Caco-2 (cell line): ENCODE data around the gene TMEM222. TPM values are rescaled to one million over a fixed set of nuclear protein-coding genes. Genes with fewer than 3 reads are reported as not detected.

Experiments used
- BruUV-seq: library from RNA; stranded (reverse); fragments of 400-500 nt; replicated peaks from 2 replicates; lab custom pipeline; 2021; lab: Mats Ljungman, UMichigan
- CTCF ChIA-PET: fragments of 300-600 bp; sonication (Branson Sonifier 250); formaldehyde crosslinking; loops from one replicate; lab custom pipeline; 2022; ENCODE audit warnings: antibody characterized with exemption; lab: Charles Lee
- POLR2A ChIA-PET: fragments of 300-600 bp; sonication (Branson Sonifier 250); formaldehyde crosslinking; loops from one replicate; lab custom pipeline; 2022; ENCODE audit warnings: antibody characterized with exemption; lab: Charles Lee
- DNase-seq, 2 experiments: peaks; one replicate each; pipeline versions ENCODE4 v3.0.0 to v3.0.0-alpha.2; 2020 to 2022
- H3K27me3 ChIP-seq: replicated peaks from 2 replicates; pipeline ENCODE4 v1.6.0; 2011; ENCODE audit warnings: low read length; ENCODE audit not compliant: control insufficient read depth, insufficient read depth
- H3K36me3 ChIP-seq: 2 replicates; pipeline ENCODE4 v1.5.1; 2011; ENCODE audit warnings: low read length; ENCODE audit not compliant: control insufficient read depth, insufficient read depth
- H3K4me1 ChIP-seq: fragments of 250-450 bp; sonication (Bioruptor Pico); 2 replicates; pipeline ENCODE4 v1.5.1; 2020; ENCODE audit warnings: mild to moderate bottlenecking
- H3K4me3 ChIP-seq: 2 replicates; pipeline ENCODE4 v1.5.1; 2011; ENCODE audit warnings: low read depth, mild to moderate bottlenecking, control low read depth, low read length
- H3K9me3 ChIP-seq: fragments of 250-450 bp; sonication (Bioruptor Pico); 2 replicates; pipeline ENCODE4 v1.5.1; 2020; ENCODE audit warnings: mild to moderate bottlenecking, moderate library complexity
- H3K27ac Mint-ChIP-seq: one replicate; pipeline ENCODE4 v1.8.0; 2022; ENCODE audit warnings: mixed read lengths; ENCODE audit not compliant: unreplicated experiment
- H3K27me3 Mint-ChIP-seq: one replicate; pipeline ENCODE4 v1.8.0; 2022; ENCODE audit warnings: mixed read lengths; ENCODE audit not compliant: insufficient read depth, unreplicated experiment
- H3K36me3 Mint-ChIP-seq: one replicate; pipeline ENCODE4 v1.8.0; 2022; ENCODE audit warnings: mild to moderate bottlenecking, mixed read lengths; ENCODE audit not compliant: insufficient read depth, unreplicated experiment
- H3K4me1 Mint-ChIP-seq: one replicate; pipeline ENCODE4 v1.8.0; 2022; ENCODE audit warnings: low read depth, mixed read lengths; ENCODE audit not compliant: unreplicated experiment
- H3K4me3 Mint-ChIP-seq: one replicate; pipeline ENCODE4 v1.8.0; 2022; ENCODE audit warnings: mild to moderate bottlenecking, moderate library complexity, mixed read lengths; ENCODE audit not compliant: unreplicated experiment
- H3K9me3 Mint-ChIP-seq: one replicate; pipeline ENCODE4 v1.8.0; 2022; ENCODE audit warnings: mixed read lengths; ENCODE audit not compliant: unreplicated experiment
- intact Hi-C: fragments of 100-400 bp; cut with micrococcal nuclease; formaldehyde crosslinking; loops from one replicate; pipeline ENCODE4 v1.10.0; 2022; ENCODE audit not compliant: unreplicated experiment
- total RNA-seq: library from RNA; stranded (reverse); gene quantifications from 2 replicates; pipeline ENCODE4 v1.2.3, GENCODE V29; 2022
- TF ChIP-seq, protein P1 (sequence below), 2 experiments: fragments of 200-600 bp in 1 of 2; IDR thresholded peaks; 1 replicate in 1 of 2; 2 replicates in 1 of 2; pipeline versions ENCODE4 v1.5.1 to v1.8.0; 2011 to 2022; ENCODE audit warnings: antibody characterized with exemption in 1 of 2, control low read depth in 1 of 2, inconsistent platforms in 1 of 2, low read depth in 1 of 2, low read length in 1 of 2, mild to moderate bottlenecking in 1 of 2, moderate library complexity in 1 of 2; ENCODE audit not compliant: insufficient read depth in 1 of 2, severe bottlenecking in 1 of 2, unreplicated experiment in 1 of 2

TMEM222 gene
- total RNA-seq, 1 experiment from 2014 or later: 32.3 TPM

DNA sequence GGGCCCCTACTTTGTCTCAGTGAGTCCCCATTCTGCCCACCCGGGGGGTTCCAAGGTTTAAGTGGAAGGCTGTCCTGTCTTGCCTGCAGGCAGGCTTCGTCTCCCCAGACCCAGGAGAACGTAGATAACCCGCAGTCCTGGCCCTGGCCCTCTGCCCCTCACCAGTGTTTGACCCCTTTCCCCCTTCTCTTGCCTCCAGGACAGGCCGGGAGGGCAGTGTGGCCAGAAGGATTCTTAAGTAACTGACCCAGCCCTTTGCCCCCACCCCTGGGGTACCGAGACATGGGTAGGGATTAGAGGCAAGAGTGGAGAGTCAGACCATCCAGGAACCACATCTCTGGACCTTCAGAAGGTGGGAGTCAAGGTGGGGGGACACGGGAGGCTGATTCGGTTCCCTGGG lies 8.8 kb downstream of the TMEM222 start:
- H3K4me3 Mint-ChIP-seq: no peak overlapping the region
- no peaks in the 10 kb centered on the region for H3K27me3 ChIP-seq
- no peaks in the 10 kb centered on the region for H3K9me3 Mint-ChIP-seq
- H3K36me3 ChIP-seq: peaks cover 1% of the 10 kb centered on the region
- POLR2A ChIA-PET: no interaction called here
- H3K4me3 ChIP-seq: no peak overlapping the region
- no peaks in the 10 kb centered on the region for H3K9me3 ChIP-seq
- no peaks in the 10 kb centered on the region for H3K4me1 ChIP-seq
- intact Hi-C loops: no loop called here
- no peak for DNase-seq
- peaks cover 48% of the 10 kb centered on the region for H3K36me3 Mint-ChIP-seq
- H3K4me1 Mint-ChIP-seq: no peaks in the 10 kb centered on the region
- CTCF ChIA-PET: no interaction called here
- BruUV-seq: no TSS peak
- TF ChIP-seq, protein P1, sequence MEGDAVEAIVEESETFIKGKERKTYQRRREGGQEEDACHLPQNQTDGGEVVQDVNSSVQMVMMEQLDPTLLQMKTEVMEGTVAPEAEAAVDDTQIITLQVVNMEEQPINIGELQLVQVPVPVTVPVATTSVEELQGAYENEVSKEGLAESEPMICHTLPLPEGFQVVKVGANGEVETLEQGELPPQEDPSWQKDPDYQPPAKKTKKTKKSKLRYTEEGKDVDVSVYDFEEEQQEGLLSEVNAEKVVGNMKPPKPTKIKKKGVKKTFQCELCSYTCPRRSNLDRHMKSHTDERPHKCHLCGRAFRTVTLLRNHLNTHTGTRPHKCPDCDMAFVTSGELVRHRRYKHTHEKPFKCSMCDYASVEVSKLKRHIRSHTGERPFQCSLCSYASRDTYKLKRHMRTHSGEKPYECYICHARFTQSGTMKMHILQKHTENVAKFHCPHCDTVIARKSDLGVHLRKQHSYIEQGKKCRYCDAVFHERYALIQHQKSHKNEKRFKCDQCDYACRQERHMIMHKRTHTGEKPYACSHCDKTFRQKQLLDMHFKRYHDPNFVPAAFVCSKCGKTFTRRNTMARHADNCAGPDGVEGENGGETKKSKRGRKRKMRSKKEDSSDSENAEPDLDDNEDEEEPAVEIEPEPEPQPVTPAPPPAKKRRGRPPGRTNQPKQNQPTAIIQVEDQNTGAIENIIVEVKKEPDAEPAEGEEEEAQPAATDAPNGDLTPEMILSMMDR (IDR thresholded peaks at IDR 0.05; ENCODE audit: insufficient read depth in 1 of 2, low read depth in 1 of 2, low read length in 1 of 2, severe bottlenecking in 1 of 2, unreplicated experiment in 1 of 2): no peak
- H3K27ac Mint-ChIP-seq: no peak overlapping the region
- no peaks in the 10 kb centered on the region for H3K27me3 Mint-ChIP-seq

DNA sequence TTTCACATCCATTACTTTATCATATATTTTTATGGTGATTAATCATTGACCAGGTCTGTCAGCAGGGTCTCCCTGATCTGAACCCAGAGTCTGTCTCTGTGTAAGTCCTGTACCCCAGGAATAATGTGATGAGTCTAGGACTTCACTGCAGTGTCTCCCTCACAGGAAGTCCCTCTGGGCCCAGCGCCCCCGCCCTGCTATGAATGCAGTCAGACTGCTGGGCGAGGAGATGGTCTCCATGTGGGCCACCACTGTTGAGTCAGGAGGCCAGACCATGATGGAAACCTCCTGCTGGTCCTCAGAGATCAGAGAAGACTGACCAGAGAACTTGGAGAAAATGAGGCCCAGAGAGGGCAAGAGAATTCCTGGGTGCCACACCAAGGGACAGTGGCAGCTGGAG lies 9.5 kb downstream of the TMEM222 start:
- Histone ChIP-seq H3K27me3 (no peaks in the 10 kb centered on the region), H3K4me3 (no peak overlapping the region), H3K9me3 (no peaks in the 10 kb centered on the region), H3K36me3 (peaks cover 1% of the 10 kb centered on the region), H3K4me1 (no peaks in the 10 kb centered on the region)
- Mint-ChIP-seq H3K4me1 (no peaks in the 10 kb centered on the region), H3K9me3 (no peaks in the 10 kb centered on the region), H3K4me3 (no peak overlapping the region), H3K27me3 (no peaks in the 10 kb centered on the region), H3K36me3 (peaks cover 54% of the 10 kb centered on the region), H3K27ac (no peak overlapping the region)
- POLR2A ChIA-PET: no interaction called here
- TF ChIP-seq, protein P1 (IDR thresholded peaks at IDR 0.05; ENCODE audit: insufficient read depth in 1 of 2, low read depth in 1 of 2, low read length in 1 of 2, severe bottlenecking in 1 of 2, unreplicated experiment in 1 of 2): no peak
- BruUV-seq: no TSS peak
- DNase-seq: no peak
- intact Hi-C loops: no loop called here
- CTCF ChIA-PET: interaction anchor here (1.0 kb wide), 1 partner anchor 65 kb away, joined by 4 read pairs; no protein-coding TSS in a partner anchor

GRCh38 chr1:27331922-27332321 lies 10.0 kb downstream of the TMEM222 start:
- ChIA-PET POLR2A (no interaction called here), CTCF (interaction anchor here (1.0 to 2.3 kb wide), 5 partner anchors 19 to 65 kb away, joined by 3 to 16 read pairs (median 4); partner anchors contain the start of gene MAP3K6)
- no peak overlapping the region for H3K4me3 Mint-ChIP-seq
- peaks cover 1% of the 10 kb centered on the region for H3K36me3 ChIP-seq
- H3K4me1 Mint-ChIP-seq: no peaks in the 10 kb centered on the region
- no peaks in the 10 kb centered on the region for H3K9me3 Mint-ChIP-seq
- no peaks in the 10 kb centered on the region for H3K9me3 ChIP-seq
- H3K27ac Mint-ChIP-seq: no peak overlapping the region
- TF ChIP-seq, protein P1 (IDR thresholded peaks at IDR 0.05; ENCODE audit: insufficient read depth in 1 of 2, low read depth in 1 of 2, low read length in 1 of 2, severe bottlenecking in 1 of 2, unreplicated experiment in 1 of 2): no peak
- no peak for DNase-seq
- BruUV-seq: no TSS peak
- no peaks in the 10 kb centered on the region for H3K27me3 Mint-ChIP-seq
- intact Hi-C loops: no loop called here
- no peaks in the 10 kb centered on the region for H3K27me3 ChIP-seq
- peaks cover 59% of the 10 kb centered on the region for H3K36me3 Mint-ChIP-seq
- no peak overlapping the region for H3K4me3 ChIP-seq
- no peaks in the 10 kb centered on the region for H3K4me1 ChIP-seq
